Lung (tissue), 12 donors: ENCODE results near the gene CHST10. TPM values are rescaled to one million over a fixed set of nuclear protein-coding genes. Genes with fewer than 3 reads are reported as not detected.
"Not testable (repeated sequence)": the region's sequence is repeated elsewhere in the genome, so short reads cannot be mapped to it uniquely, and the experiment has no call there.

Experiments used
- ATAC-seq: fragments of 200-7000 bp; cut with Tn5 transposase; one replicate; pipeline ENCODE4 v1.9.1; 2020; ENCODE audit warnings: moderate number of reproducible peaks; ENCODE audit not compliant: insufficient read depth, low FRiP score
- DNase-seq, 3 donors: peaks; one replicate each; pipeline ENCODE4 v3.0.0-alpha.2; 2013 to 2017
- H3K27ac ChIP-seq, 2 donors: one replicate each; pipeline ENCODE4 v1.5.1; 2013; ENCODE audit warnings: mild to moderate bottlenecking in 2 of 2, moderate library complexity in 2 of 2, control low read depth in 1 of 2, inconsistent platforms in 1 of 2, low read depth in 1 of 2, low read length in 1 of 2
- H3K27me3 ChIP-seq, 3 donors: one replicate each; pipeline ENCODE4 v1.5.1; 2013; ENCODE audit warnings: low read length in 2 of 3; ENCODE audit not compliant: control insufficient read depth in 3 of 3, insufficient read depth in 3 of 3
- H3K36me3 ChIP-seq, 4 donors: one replicate each; pipeline ENCODE4 v1.5.1; 2013; ENCODE audit warnings: low read length in 4 of 4, mild to moderate bottlenecking in 1 of 4, moderate library complexity in 1 of 4; ENCODE audit not compliant: control insufficient read depth in 4 of 4, insufficient read depth in 4 of 4
- H3K4me1 ChIP-seq, 5 donors: one replicate each; pipeline ENCODE4 v1.5.1; 2013; ENCODE audit warnings: low read length in 5 of 5, mild to moderate bottlenecking in 2 of 5, moderate library complexity in 1 of 5; ENCODE audit not compliant: control insufficient read depth in 5 of 5, insufficient read depth in 5 of 5
- H3K4me3 ChIP-seq: one replicate; pipeline ENCODE4 v1.5.1; 2013; ENCODE audit warnings: mild to moderate bottlenecking, control low read depth, moderate library complexity
- H3K9ac ChIP-seq, 2 donors: one replicate each; pipeline ENCODE4 v1.5.1; 2013; ENCODE audit warnings: low read length in 2 of 2, control low read depth in 1 of 2; ENCODE audit not compliant: insufficient read depth in 1 of 2
- H3K9me3 ChIP-seq, 4 donors: one replicate each; pipeline ENCODE4 v1.5.1; 2013; ENCODE audit warnings: low read length in 3 of 4, mild to moderate bottlenecking in 1 of 4, moderate library complexity in 1 of 4; ENCODE audit not compliant: control insufficient read depth in 4 of 4, insufficient read depth in 3 of 4
- CTCF ChIP-seq: IDR thresholded peaks from 2 replicates; pipeline ENCODE4 v1.5.1; 2012; ENCODE audit warnings: mild to moderate bottlenecking; ENCODE audit errors: control extremely low read depth, extremely low read depth
- WGBS, 2 donors: extraction: QIAGEN DNeasy Blood & Tissue Kit; methylation state at CpG; one replicate each; pipeline ENCODE4 v1.1.7; 2013; 5-methylcytosine and 5-hydroxymethylcytosine counted together
- polyA plus RNA-seq, 2 donors: library from polyadenylated mRNA; stranded (reverse); fragments of 200-250 nt; gene quantifications; one replicate each; pipeline ENCODE4 v1.2.1, GENCODE V29; 2013
- total RNA-seq, 2 donors: library from RNA; depleted of rRNA in 1 of 2; stranded (reverse); fragments of >200 nt in 1 of 2; gene quantifications; one replicate each; pipeline ENCODE4 v1.2.1, GENCODE V29; 2014 to 2021
- donor health status: control.
- donor health status: control.
- donor health status: Bipolar disorder and iron deficiency.
- donor health status: healthy.
- donor health status: DM: yes; HTN: yes; CAD: no.

CHST10 gene
- total and polyA plus RNA-seq, 4 donors, result 5.1 to 22.4 (median 8.0) TPM

- no peak for ATAC-seq
- H3K27me3 ChIP-seq, result no peaks in the 10 kb centered on the region
- no peak overlapping the region for H3K9ac ChIP-seq
- 90 to 91% methylated on average over 3 of the region's 3 CpGs for WGBS, 2 donors
- no peak overlapping the region for H3K27ac ChIP-seq
- H3K36me3 ChIP-seq, result no peaks in the 10 kb centered on the region
- H3K4me3 ChIP-seq, result no peak overlapping the region
- peaks cover 0 to 7% (median 0%) of the 10 kb centered on the region in 5 donors for H3K4me1 ChIP-seq
- no peak for TF ChIP-seq CTCF
- H3K9me3 ChIP-seq, result no peaks in the 10 kb centered on the region
- DNase-seq, result no peak
These were observed 36.8 kb downstream of the CHST10 start for GRCh38 chr2:100380681-100381080.

- Histone ChIP-seq H3K27ac (no peak overlapping the region), H3K4me1 (no peaks in the 10 kb centered on the region), H3K27me3 (no peaks in the 10 kb centered on the region), H3K4me3 (no peak overlapping the region), H3K9me3 (no peaks in the 10 kb centered on the region), H3K36me3 (no peaks in the 10 kb centered on the region), H3K9ac (no peak overlapping the region)
- no peak for TF ChIP-seq CTCF
- no peak for DNase-seq
- 77 to 88% methylated on average over 7 of the region's 7 CpGs for WGBS, 2 donors
- no peak for ATAC-seq
These were observed 40.6 kb downstream of the CHST10 start for GRCh38 chr2:100376836-100377235.

GRCh38 chr2:100367163-100367562, 50.3 kb downstream of the CHST10 start:
- Histone ChIP-seq H3K27ac (no peak overlapping the region), H3K36me3 (no peaks in the 10 kb centered on the region), H3K4me1 (no peaks in the 10 kb centered on the region), H3K9ac (peak overlapping the region in 1 of 2 donors; percentile 43), H3K4me3 (no peak overlapping the region), H3K27me3 (no peaks in the 10 kb centered on the region), H3K9me3 (peaks cover 0 to 6% (median 2%) of the 10 kb centered on the region in 4 donors)
- DNase-seq (no peak), ATAC-seq (no peak)
- TF ChIP-seq CTCF, result no peak
- 81 to 87% methylated on average over 1 of the region's 1 CpG for whole genome bisulfite sequencing, 2 donors

GRCh38 chr2:100365434-100365833, 52.0 kb downstream of the CHST10 start:
- 50 to 71% methylated on average over 3 of the region's 3 CpGs for WGBS, 2 donors
- Histone ChIP-seq H3K36me3 (no peaks in the 10 kb centered on the region), H3K4me3 (no peak overlapping the region), H3K27ac (no peak overlapping the region), H3K9me3 (peaks cover 0 to 6% (median 4%) of the 10 kb centered on the region in 4 donors), H3K4me1 (no peaks in the 10 kb centered on the region), H3K9ac (no peak overlapping the region), H3K27me3 (no peaks in the 10 kb centered on the region)
- DNase-seq (no peak), ATAC-seq (no peak)
- no peak for TF ChIP-seq CTCF

- DNase-seq, H3K4me1 ChIP-seq: not testable (repeated sequence)
- 92 to 95% methylated on average over 7 of the region's 7 CpGs for WGBS, 2 donors
These were observed 55.2 kb downstream of the CHST10 start for GRCh38 chr2:100362269-100362668.

More at GRCh38 chr2:100362269-100362668, 55.2 kb downstream of the CHST10 start:
- H3K9me3 ChIP-seq, H3K27ac ChIP-seq, H3K27me3 ChIP-seq, H3K36me3 ChIP-seq, H3K4me3 ChIP-seq, ATAC-seq, H3K9ac ChIP-seq: not testable (repeated sequence)
